Mammary epithelial cell (primary cell): ENCODE data around the gene C1orf52.

Experiments used
- CTCF ChIP-seq, 2 donors: IDR thresholded peaks in 1 of 2; conservative IDR thresholded peaks in 1 of 2; 2 replicates each; pipeline ENCODE4 v1.5.1; 2011 to 2012; ENCODE audit warnings: inconsistent platforms in 2 of 2, low read length in 2 of 2, mild to moderate bottlenecking in 2 of 2, control low read depth in 1 of 2, low read depth in 1 of 2; ENCODE audit not compliant: insufficient read depth in 1 of 2; ENCODE audit errors: extremely low read depth in 1 of 2
- EZH2 ChIP-seq: IDR thresholded peaks from 2 replicates; pipeline ENCODE4 v1.6.1; 2012; ENCODE audit warnings: low read length, inconsistent platforms, borderline replicate concordance

- no peak for TF ChIP-seq CTCF (conservative IDR thresholded peaks at IDR 0.05 in 1 of 2, IDR thresholded peaks at IDR 0.05 in 1 of 2; ENCODE audit: extremely low read depth in 1 of 2, insufficient read depth in 1 of 2, low read depth in 1 of 2, low read length in 2 of 2)
- no peak for TF ChIP-seq EZH2
These were observed 58.8 kb downstream of the C1orf52 start, which contains the start of gene SYDE2 for GRCh38 chr1:85200463-85201339.
